Tibial nerve (tissue), 4 donors: Measurements from ENCODE around the gene MALAT1. TPM values are rescaled to one million over a fixed set of nuclear protein-coding genes. Genes with fewer than 3 reads are reported as not detected.
A peak's percentile ranks its signal among the peaks of the same experiment; 100 is the strongest.

Experiments used
- DNase-seq, 2 donors: peaks; one replicate each; pipeline ENCODE4 v3.0.0-alpha.2; 2019; ENCODE audit warnings: low spot score in 2 of 2
- H3K27ac ChIP-seq, 4 donors: fragments of 200-600 bp; sonication (generic) in 3 of 4; one replicate each; pipeline ENCODE4 v1.5.1; 2017 to 2019; ENCODE audit warnings: mild to moderate bottlenecking in 1 of 4
- H3K27me3 ChIP-seq, 2 donors: fragments of 200-600 bp; sonication (generic) in 1 of 2; one replicate each; pipeline versions ENCODE4 v1.5.1 to v1.6.0; 2017 to 2019
- H3K36me3 ChIP-seq, 3 donors: fragments of 200-600 bp; sonication (generic); one replicate each; pipeline ENCODE4 v1.5.1; 2018 to 2019
- H3K4me1 ChIP-seq, 4 donors: fragments of 200-600 bp; sonication (generic) in 3 of 4; one replicate each; pipeline ENCODE4 v1.5.1; 2017 to 2019
- H3K4me3 ChIP-seq, 4 donors: fragments of 200-600 bp; sonication (generic) in 3 of 4; one replicate each; pipeline ENCODE4 v1.5.1; 2017 to 2019; ENCODE audit warnings: mild to moderate bottlenecking in 1 of 4, moderate library complexity in 1 of 4
- H3K9me3 ChIP-seq, 4 donors: fragments of 200-600 bp; sonication (generic) in 3 of 4; one replicate each; pipeline ENCODE4 v1.5.1; 2017 to 2019
- CTCF ChIP-seq, 5 experiments: fragments of 200-600 bp in 3 of 5; fragments of 450-650 bp in 2 of 5; sonication (generic) in 3 of 5; IDR thresholded peaks; one replicate each; pipeline ENCODE4 v1.5.1; 2016 to 2019; ENCODE audit warnings: antibody characterized with exemption in 5 of 5, mild to moderate bottlenecking in 3 of 5, moderate library complexity in 2 of 5
- EP300 ChIP-seq, 2 donors: sonication (generic); formaldehyde crosslinking; IDR thresholded peaks; one replicate each; pipeline ENCODE4 v1.6.1; 2017; ENCODE audit warnings: antibody characterized with exemption in 2 of 2, mild to moderate bottlenecking in 1 of 2
- POLR2A ChIP-seq, 2 donors: fragments of 450-650 bp; IDR thresholded peaks; one replicate each; pipeline ENCODE4 v1.6.1; 2017; ENCODE audit warnings: antibody characterized with exemption in 2 of 2, mild to moderate bottlenecking in 2 of 2, moderate library complexity in 2 of 2
- WGBS, 2 donors: methylation state at CpG; one replicate each; pipeline ENCODE4 v1.1.5; 2018; 5-methylcytosine and 5-hydroxymethylcytosine counted together
- total RNA-seq, 4 donors: library from RNA; depleted of rRNA; stranded (reverse); fragments of >200 nt; gene quantifications; one replicate each; pipeline ENCODE4 v1.1.0, GENCODE V29; 2016

Gene MALAT1
- total RNA-seq, 4 donors from 2014 or later = 20,649 to 23,532 (median 22,230) TPM

DNA sequence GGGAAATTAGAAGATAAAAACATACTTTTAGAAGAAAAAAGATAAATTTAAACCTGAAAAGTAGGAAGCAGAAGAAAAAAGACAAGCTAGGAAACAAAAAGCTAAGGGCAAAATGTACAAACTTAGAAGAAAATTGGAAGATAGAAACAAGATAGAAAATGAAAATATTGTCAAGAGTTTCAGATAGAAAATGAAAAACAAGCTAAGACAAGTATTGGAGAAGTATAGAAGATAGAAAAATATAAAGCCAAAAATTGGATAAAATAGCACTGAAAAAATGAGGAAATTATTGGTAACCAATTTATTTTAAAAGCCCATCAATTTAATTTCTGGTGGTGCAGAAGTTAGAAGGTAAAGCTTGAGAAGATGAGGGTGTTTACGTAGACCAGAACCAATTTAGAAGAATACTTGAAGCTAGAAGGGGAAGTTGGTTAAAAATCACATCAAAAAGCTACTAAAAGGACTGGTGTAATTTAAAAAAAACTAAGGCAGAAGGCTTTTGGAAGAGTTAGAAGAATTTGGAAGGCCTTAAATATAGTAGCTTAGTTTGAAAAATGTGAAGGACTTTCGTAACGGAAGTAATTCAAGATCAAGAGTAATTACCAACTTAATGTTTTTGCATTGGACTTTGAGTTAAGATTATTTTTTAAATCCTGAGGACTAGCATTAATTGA, 1.0 kb downstream of the MALAT1 start:
- no peak for DNase-seq
- 0 to 1% methylated on average over 3 of the region's 3 CpGs for WGBS, 2 donors
- Histone ChIP-seq H3K27me3 (no peaks in the 10 kb centered on the region), H3K36me3 (peaks cover 8 to 38% (median 24%) of the 10 kb centered on the region in 3 donors), H3K4me3 (peak overlapping the region; percentile 63 to 76 (median 70)), H3K27ac (peak overlapping the region; percentile 93 to 99 (median 94)), H3K4me1 (peaks cover 0 to 24% (median 17%) of the 10 kb centered on the region in 4 donors), H3K9me3 (no peaks in the 10 kb centered on the region)
- TF ChIP-seq CTCF (IDR thresholded peaks at IDR 0.05) (no peak), POLR2A (IDR thresholded peaks at IDR 0.05) (no peak), EP300 (IDR thresholded peaks at IDR 0.05) (no peak)

GRCh38 chr11:65500387-65501185, 1.7 kb downstream of the MALAT1 start:
- no peaks in the 10 kb centered on the region for H3K27me3 ChIP-seq
- H3K4me3 ChIP-seq = peak overlapping the region; percentile 63 to 76 (median 70)
- TF ChIP-seq EP300 (IDR thresholded peaks at IDR 0.05) (peak in 1 of 2 donors; percentile 96), CTCF (IDR thresholded peaks at IDR 0.05) (peak in 1 of 5 experiments; percentile 19), POLR2A (IDR thresholded peaks at IDR 0.05) (peak; percentile 28 to 38)
- H3K4me1 ChIP-seq = peaks cover 0 to 26% (median 16%) of the 10 kb centered on the region in 4 donors
- H3K36me3 ChIP-seq = peaks cover 15 to 46% (median 29%) of the 10 kb centered on the region in 3 donors
- peak overlapping the region; percentile 93 to 99 (median 94) for H3K27ac ChIP-seq
- H3K9me3 ChIP-seq = no peaks in the 10 kb centered on the region
- DNase-seq = peak in 1 of 2 donors; percentile 63
- WGBS, 2 donors = 0% methylated on average over 20 of the region's 20 CpGs

GRCh38 chr11:65501186-65501471, 2.3 kb downstream of the MALAT1 start:
- H3K36me3 ChIP-seq = peaks cover 17 to 51% (median 35%) of the 10 kb centered on the region in 3 donors
- peak overlapping the region; percentile 63 to 76 (median 70) for H3K4me3 ChIP-seq
- WGBS, 2 donors = 0% methylated on average over 2 of the region's 2 CpGs
- TF ChIP-seq CTCF (IDR thresholded peaks at IDR 0.05) (no peak), POLR2A (IDR thresholded peaks at IDR 0.05) (no peak), EP300 (IDR thresholded peaks at IDR 0.05) (no peak)
- peaks cover 0 to 24% (median 15%) of the 10 kb centered on the region in 4 donors for H3K4me1 ChIP-seq
- no peaks in the 10 kb centered on the region for H3K27me3 ChIP-seq
- peak overlapping the region; percentile 93 to 99 (median 94) for H3K27ac ChIP-seq
- H3K9me3 ChIP-seq = no peaks in the 10 kb centered on the region
- no peak for DNase-seq

- no peak for TF ChIP-seq CTCF (IDR thresholded peaks at IDR 0.05)
- peak; percentile 30 to 32 for TF ChIP-seq POLR2A (IDR thresholded peaks at IDR 0.05)
- peak in 1 of 2 donors; percentile 91 for TF ChIP-seq EP300 (IDR thresholded peaks at IDR 0.05)
- 0% methylated on average over 3 of the region's 3 CpGs for WGBS, 2 donors
- no peaks in the 10 kb centered on the region for H3K9me3 ChIP-seq
- H3K27ac ChIP-seq = peak overlapping the region; percentile 93 to 99 (median 94)
- H3K4me3 ChIP-seq = peak overlapping the region; percentile 63 to 76 (median 70)
- H3K4me1 ChIP-seq = peaks cover 0 to 24% (median 18%) of the 10 kb centered on the region in 4 donors
- H3K36me3 ChIP-seq = peaks cover 17 to 57% (median 36%) of the 10 kb centered on the region in 3 donors
- no peaks in the 10 kb centered on the region for H3K27me3 ChIP-seq
- DNase-seq = no peak
Measured at GRCh38 chr11:65501472-65502273, 2.8 kb downstream of the MALAT1 start.
